K562 (cell line): ENCODE results near the gene YLPM1. TPM values are rescaled to one million over a fixed set of nuclear protein-coding genes. Genes with fewer than 3 reads are reported as not detected.
A peak's percentile ranks its signal among the peaks of the same experiment; 100 is the strongest.

Source experiments
- ARID3A ChIP-seq: IDR thresholded peaks from 2 replicates; pipeline ENCODE4 v1.6.1; 2012; ENCODE audit warnings: low read depth, low read length, improper control_type of control experiment, borderline replicate concordance
- BDP1 ChIP-seq: IDR thresholded peaks from 3 replicates; pipeline ENCODE4 v1.6.1; 2011; ENCODE audit not compliant: insufficient read length, insufficient read depth
- CBX2 ChIP-seq: fragments of 200-600 bp; sonication (generic); IDR thresholded peaks from one replicate; pipeline ENCODE4 v1.6.1; 2012; ENCODE audit warnings: mild to moderate bottlenecking, low read length, inconsistent platforms; ENCODE audit not compliant: insufficient read depth, poor library complexity, severe bottlenecking
- CREB1 ChIP-seq, 2 experiments: sonication (generic) in 1 of 2; formaldehyde crosslinking in 1 of 2; IDR thresholded peaks; 2 replicates each; pipeline versions ENCODE4 v1.6.1 to v1.8.0; 2012 to 2022; ENCODE audit warnings: inconsistent platforms in 1 of 2, mild to moderate bottlenecking in 1 of 2, missing genetic modification reagents in 1 of 2, moderate library complexity in 1 of 2
- DIDO1 ChIP-seq: fragments of 450-650 bp; IDR thresholded peaks from 2 replicates; pipeline ENCODE4 v1.6.1; 2016; ENCODE audit warnings: low read depth, missing biosample characterization, missing genetic modification characterization
- HNRNPL ChIP-seq: fragments of 200-400 bp; formaldehyde crosslinking; IDR thresholded peaks from 2 replicates; pipeline ENCODE4 v1.6.1; 2017; ENCODE audit warnings: low read depth, mild to moderate bottlenecking, low read length
- MAFG ChIP-seq: fragments of 450-650 bp; conservative IDR thresholded peaks from 2 replicates; pipeline ENCODE4 v1.6.1; 2016; ENCODE audit warnings: missing genetic modification characterization, missing compliant biosample characterization
- MYBL2 ChIP-seq, 2 experiments: fragments of 450-650 bp in 1 of 2; sonication (generic) in 1 of 2; formaldehyde crosslinking in 1 of 2; IDR thresholded peaks; 2 replicates each; pipeline versions ENCODE4 v1.6.1 to v1.8.1; 2017 to 2022; ENCODE audit warnings: borderline replicate concordance in 1 of 2, inconsistent platforms in 1 of 2, low read depth in 1 of 2, mild to moderate bottlenecking in 1 of 2, missing genetic modification reagents in 1 of 2, moderate library complexity in 1 of 2
- NKRF ChIP-seq: fragments of 450-650 bp; IDR thresholded peaks from 2 replicates; pipeline ENCODE4 v1.6.1; 2016; ENCODE audit warnings: borderline replicate concordance
- POLR3A ChIP-seq: IDR thresholded peaks from 2 replicates; pipeline ENCODE4 v1.6.1; 2011; ENCODE audit warnings: borderline replicate concordance, mild to moderate bottlenecking, moderate library complexity; ENCODE audit not compliant: insufficient read length, insufficient read depth; ENCODE audit errors: extremely low read depth
- STAT6 ChIP-seq: sonication (generic); formaldehyde crosslinking; IDR thresholded peaks from 2 replicates; pipeline ENCODE4 v1.8.1; 2023; ENCODE audit warnings: mild to moderate bottlenecking, missing genetic modification reagents
- ZBTB9 ChIP-seq: fragments of 450-650 bp; formaldehyde crosslinking; IDR thresholded peaks from 2 replicates; pipeline ENCODE4 v1.4.0; 2020; ENCODE audit warnings: mild to moderate bottlenecking, moderate library complexity
- ZFPM2 ChIP-seq: fragments of 250-450 bp; sonication (Bioruptor Pico); IDR thresholded peaks from 2 replicates; pipeline ENCODE4 v1.5.1; 2022; ENCODE audit warnings: mild to moderate bottlenecking
- ZNF445 ChIP-seq: fragments of 250-450 bp; sonication (Bioruptor Pico); IDR thresholded peaks from 2 replicates; pipeline ENCODE4 v1.4.0; 2020; ENCODE audit warnings: low read depth, mild to moderate bottlenecking, moderate library complexity
- polyA plus RNA-seq, 8 experiments: library from polyadenylated mRNA; depleted of rRNA in 4 of 8; stranded (reverse) in 5 of 8; unstranded in 3 of 8; fragments of >200 nt; fragmentation: Nextera tagmentation in 2 of 8; fragmentation: Illumina TruSeq in 1 of 8; extraction: Ambion mirVana in 2 of 8; extraction: Trizol in 1 of 8; gene quantifications; 2 replicates each; pipeline versions ENCODE4 v1.2.1 to v1.2.3, GENCODE V29; 2011 to 2014; ENCODE audit warnings: inconsistent platforms in 1 of 8, missing spikeins in 1 of 8
- total RNA-seq, 7 experiments: library from RNA; depleted of rRNA in 6 of 7; stranded (reverse); fragments of >200 nt in 6 of 7; fragmentation: Illumina TruSeq in 2 of 7; extraction: Trizol in 2 of 7; gene quantifications; 2 replicates each; pipeline versions ENCODE4 v1.2.1 to v1.2.3, GENCODE V29; 2011 to 2021; ENCODE audit warnings: low replicate concordance in 1 of 7
- TF ChIP-seq, protein P1 (sequence below): fragments of 250-450 bp; sonication (Bioruptor Pico); IDR thresholded peaks from 2 replicates; pipeline ENCODE4 v1.8.0; 2022; ENCODE audit warnings: moderate library complexity, mild to moderate bottlenecking, inconsistent platforms
- TF ChIP-seq, protein P2 (sequence below): sonication (generic); formaldehyde crosslinking; IDR thresholded peaks from 2 replicates; pipeline ENCODE4 v1.8.0; 2022; ENCODE audit warnings: mild to moderate bottlenecking, low read depth, missing genetic modification reagents

Gene YLPM1
- total and polyA plus RNA-seq, 9 of the 15 experiments (the other 6 are each of a cell fraction or from before 2014, with no cell fraction given), result 7.2 to 32.7 (median 14.6) TPM

GRCh38 chr14:74735125-74735524, 28.0 kb upstream of the YLPM1 start (continued):
- TF ChIP-seq CBX2, result no peak
- TF ChIP-seq HNRNPL, result no peak
- TF ChIP-seq ZNF445 (CRISPR knock-in tag), result no peak
- TF ChIP-seq CREB1 (IDR thresholded peaks at IDR 0.05), result no peak
- TF ChIP-seq CREB1 (CRISPR knock-in tag; IDR thresholded peaks at IDR 0.05), result no peak
- no peak for TF ChIP-seq ZBTB9
- TF ChIP-seq STAT6 (CRISPR knock-in tag), result no peak
- TF ChIP-seq ARID3A, result no peak
- no peak for TF ChIP-seq MAFG (tag)
- TF ChIP-seq BDP1, result no peak
- TF ChIP-seq POLR3A, result no peak
- TF ChIP-seq, protein P1, sequence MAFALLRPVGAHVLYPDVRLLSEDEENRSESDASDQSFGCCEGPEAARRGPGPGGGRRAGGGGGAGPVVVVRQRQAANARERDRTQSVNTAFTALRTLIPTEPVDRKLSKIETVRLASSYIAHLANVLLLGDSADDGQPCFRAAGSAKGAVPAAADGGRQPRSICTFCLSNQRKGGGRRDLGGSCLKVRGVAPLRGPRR, result no peak
- TF ChIP-seq ZFPM2, result no peak
- TF ChIP-seq MYBL2 (IDR thresholded peaks at IDR 0.05; ENCODE audit: low read depth), result peak; percentile 60; the same call in 1 of the 2 replicates
- no peak for TF ChIP-seq MYBL2 (CRISPR knock-in tag; IDR thresholded peaks at IDR 0.05; ENCODE audit: borderline replicate concordance)
- no peak for TF ChIP-seq DIDO1
- TF ChIP-seq, protein P2, sequence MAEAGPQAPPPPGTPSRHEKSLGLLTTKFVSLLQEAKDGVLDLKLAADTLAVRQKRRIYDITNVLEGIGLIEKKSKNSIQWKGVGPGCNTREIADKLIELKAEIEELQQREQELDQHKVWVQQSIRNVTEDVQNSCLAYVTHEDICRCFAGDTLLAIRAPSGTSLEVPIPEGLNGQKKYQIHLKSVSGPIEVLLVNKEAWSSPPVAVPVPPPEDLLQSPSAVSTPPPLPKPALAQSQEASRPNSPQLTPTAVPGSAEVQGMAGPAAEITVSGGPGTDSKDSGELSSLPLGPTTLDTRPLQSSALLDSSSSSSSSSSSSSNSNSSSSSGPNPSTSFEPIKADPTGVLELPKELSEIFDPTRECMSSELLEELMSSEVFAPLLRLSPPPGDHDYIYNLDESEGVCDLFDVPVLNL (CRISPR knock-in tag), result no peak
- TF ChIP-seq NKRF, result no peak
